SK-N-SH (cell line): ENCODE results near the gene PTPN18. TPM values are rescaled to one million over a fixed set of nuclear protein-coding genes. Genes with fewer than 3 reads are reported as not detected.
A peak's percentile ranks its signal among the peaks of the same experiment; 100 is the strongest.

Experiments used
- CTCF ChIA-PET: fragments of 300-600, 350-600 bp; formaldehyde crosslinking; extraction: SDS; loops from one replicate; lab custom pipeline; 2021; lab: Yijun Ruan, JAX
- POLR2A ChIA-PET: fragments of 350-600 bp; sonication (Branson Sonifier 250); formaldehyde crosslinking; extraction: SDS; loops from one replicate; lab custom pipeline; 2020; ENCODE audit warnings: antibody characterized with exemption, inconsistent platforms; lab: Yijun Ruan, JAX
- DNase-seq: peaks from one replicate; pipeline ENCODE4 v3.0.0; 2012
- H2AFZ ChIP-seq: fragments of 200-600 bp; sonication (generic); 2 replicates; pipeline ENCODE4 v1.8.1; 2016; ENCODE audit warnings: antibody characterized with exemption, mild to moderate bottlenecking, low read depth
- H3F3A ChIP-seq: fragments of 200-600 bp; sonication (generic); replicated peaks from 2 replicates; pipeline ENCODE3; 2016; ENCODE audit warnings: antibody characterized with exemption, mild to moderate bottlenecking; ENCODE audit not compliant: insufficient read depth
- H3K27ac ChIP-seq, 2 experiments: fragments of 200-500 bp in 1 of 2; fragments of 200-600 bp in 1 of 2; sonication (Bioruptor generic) in 1 of 2; sonication (generic), shearing (Covaris generic) in 1 of 2; 2 replicates each; pipeline versions ENCODE4 v1.5.1 to v1.6.1; 2014 to 2016; ENCODE audit warnings: low read depth in 2 of 2, inconsistent platforms in 1 of 2, low read length in 1 of 2, mild to moderate bottlenecking in 1 of 2, mixed read lengths in 1 of 2
- H3K27me3 ChIP-seq: fragments of 200-600 bp; sonication (generic), shearing (Covaris generic); 2 replicates; pipeline ENCODE4 v1.6.1; 2016; ENCODE audit warnings: mixed run types; ENCODE audit not compliant: insufficient read depth
- H3K36me3 ChIP-seq, 2 experiments: fragments of 200-500 bp in 1 of 2; fragments of 200-600 bp in 1 of 2; sonication (Bioruptor generic) in 1 of 2; sonication (generic) in 1 of 2; replicated peaks in 1 of 2; 2 replicates each; pipeline versions ENCODE3 to v1.5.1; 2014 to 2016; ENCODE audit warnings: low read length in 1 of 2, mild to moderate bottlenecking in 1 of 2; ENCODE audit not compliant: insufficient read depth in 2 of 2, control insufficient read depth in 1 of 2
- H3K4me1 ChIP-seq, 2 experiments: fragments of 200-500 bp in 1 of 2; fragments of 200-600 bp in 1 of 2; sonication (Bioruptor generic) in 1 of 2; sonication (generic), shearing (Covaris generic) in 1 of 2; 2 replicates each; pipeline versions ENCODE4 v1.5.1 to v1.6.1; 2014 to 2016; ENCODE audit warnings: low read depth in 1 of 2, low read length in 1 of 2, mixed run types in 1 of 2; ENCODE audit not compliant: insufficient read depth in 2 of 2, control insufficient read depth in 1 of 2
- H3K4me2 ChIP-seq: fragments of 200-600 bp; sonication (generic), shearing (Covaris generic); 2 replicates; pipeline ENCODE4 v1.6.1; 2017; ENCODE audit warnings: mixed run types
- H3K4me3 ChIP-seq, 2 experiments: fragments of 200-500 bp in 1 of 2; fragments of 200-600 bp in 1 of 2; sonication (Bioruptor generic) in 1 of 2; sonication (generic), shearing (Covaris generic) in 1 of 2; 2 replicates each; pipeline versions ENCODE4 v1.5.1 to v1.8.1; 2014 to 2016; ENCODE audit warnings: low read depth in 2 of 2, inconsistent platforms in 1 of 2, low read length in 1 of 2, mild to moderate bottlenecking in 1 of 2, mixed read lengths in 1 of 2, moderate library complexity in 1 of 2
- H3K79me2 ChIP-seq: fragments of 200-600 bp; sonication (generic); 2 replicates; pipeline ENCODE4 v1.8.1; 2017; ENCODE audit warnings: mild to moderate bottlenecking; ENCODE audit not compliant: insufficient read depth
- H3K9ac ChIP-seq: fragments of 200-600 bp; sonication (generic); 2 replicates; pipeline ENCODE4 v1.6.1; 2017; ENCODE audit warnings: mixed run types
- H3K9me2 ChIP-seq: fragments of 200-600 bp; sonication (generic); 2 replicates; pipeline ENCODE4 v1.6.1; 2017; ENCODE audit warnings: mixed run types
- H3K9me3 ChIP-seq: fragments of 200-600 bp; sonication (generic); 2 replicates; pipeline ENCODE4 v1.6.1; 2017; ENCODE audit warnings: mixed run types, mild to moderate bottlenecking, moderate library complexity
- H4K20me1 ChIP-seq: fragments of 200-600 bp; sonication (generic); 2 replicates; pipeline ENCODE4 v1.6.1; 2017; ENCODE audit warnings: mild to moderate bottlenecking, mixed run types; ENCODE audit not compliant: insufficient read depth
- CTCF ChIP-seq: fragments of 200-600 bp; sonication (generic); IDR thresholded peaks from 2 replicates; pipeline ENCODE4 v1.6.1; 2017; ENCODE audit warnings: antibody characterized with exemption, mild to moderate bottlenecking, moderate library complexity
- EZH2phosphoT487 ChIP-seq: fragments of 200-600 bp; sonication (generic); IDR thresholded peaks from 2 replicates; pipeline ENCODE4 v1.6.1; 2017; ENCODE audit warnings: low read depth, mixed run types, mild to moderate bottlenecking, antibody characterized with exemption, moderate library complexity, borderline replicate concordance
- GATA2 ChIP-seq: sonication (generic); formaldehyde crosslinking; IDR thresholded peaks from 2 replicates; pipeline ENCODE4 v1.5.0; 2020; ENCODE audit warnings: mild to moderate bottlenecking, missing genetic modification reagents
- MXI1 ChIP-seq: IDR thresholded peaks from 2 replicates; pipeline ENCODE4 v1.6.1; 2012; ENCODE audit warnings: mild to moderate bottlenecking, low read depth, low read length, improper control_type of control experiment
- NFIC ChIP-seq: IDR thresholded peaks from 2 replicates; pipeline ENCODE4 v1.4.0; 2012; ENCODE audit warnings: borderline replicate concordance
- NRF1 ChIP-seq: IDR thresholded peaks from 2 replicates; pipeline ENCODE4 v1.6.1; 2012; ENCODE audit warnings: low read depth, mild to moderate bottlenecking, low read length
- PBX3 ChIP-seq: IDR thresholded peaks from 2 replicates; pipeline ENCODE4; 2012
- RAD21 ChIP-seq: IDR thresholded peaks from 2 replicates; pipeline ENCODE4 v1.6.1; 2012; ENCODE audit warnings: mild to moderate bottlenecking, low read length
- RCOR1 ChIP-seq: fragments of 150-350 bp; IDR thresholded peaks from 2 replicates; pipeline ENCODE4 v1.6.1; 2017; ENCODE audit warnings: antibody characterized with exemption, low read length
- REST ChIP-seq: IDR thresholded peaks from 2 replicates; pipeline ENCODE4 v1.6.1; 2012; ENCODE audit warnings: mild to moderate bottlenecking, low read depth, low read length, moderate library complexity
- RFX5 ChIP-seq: IDR thresholded peaks from 2 replicates; pipeline ENCODE4 v1.6.1; 2012; ENCODE audit warnings: mild to moderate bottlenecking, improper control_type of control experiment, low read length
- RXRA ChIP-seq: IDR thresholded peaks from 2 replicates; pipeline ENCODE4 v1.4.0; 2012; ENCODE audit warnings: low read depth, mild to moderate bottlenecking, borderline replicate concordance
- SIN3A ChIP-seq: IDR thresholded peaks from 2 replicates; pipeline ENCODE4 v1.6.1; 2012; ENCODE audit warnings: low read depth, mild to moderate bottlenecking, low read length, moderate library complexity, borderline replicate concordance
- SMC3 ChIP-seq: IDR thresholded peaks from 2 replicates; pipeline ENCODE4 v1.6.1; 2012; ENCODE audit warnings: low read depth, low read length, improper control_type of control experiment
- TAF1 ChIP-seq: IDR thresholded peaks from 2 replicates; pipeline ENCODE4 v1.6.1; 2012; ENCODE audit warnings: low read depth, mild to moderate bottlenecking, low read length, moderate library complexity, borderline replicate concordance
- YY1 ChIP-seq: IDR thresholded peaks from 2 replicates; pipeline ENCODE4 v1.4.0; 2012; ENCODE audit warnings: low read depth, mild to moderate bottlenecking
- ZBTB33 ChIP-seq: IDR thresholded peaks from 2 replicates; pipeline ENCODE4 v1.4.0; 2012; ENCODE audit warnings: low read depth, borderline replicate concordance
- WGBS: methylation state at CpG from one replicate; pipeline ENCODE4 v1.1.6; 2017; ENCODE audit warnings: low lambda C conversion rate; 5-methylcytosine and 5-hydroxymethylcytosine counted together
- polyA plus RNA-seq, 3 experiments: library from polyadenylated mRNA; depleted of rRNA; stranded (reverse); fragments of >200 nt; gene quantifications; 2 replicates each; pipeline ENCODE4 v1.2.3, GENCODE V29; 2012
- TF ChIP-seq, protein P1 (sequence below): fragments of 150-350 bp; IDR thresholded peaks from 2 replicates; pipeline ENCODE4 v1.6.1; 2016; ENCODE audit warnings: mild to moderate bottlenecking, low read depth, low read length

The PTPN18 gene, protein sequence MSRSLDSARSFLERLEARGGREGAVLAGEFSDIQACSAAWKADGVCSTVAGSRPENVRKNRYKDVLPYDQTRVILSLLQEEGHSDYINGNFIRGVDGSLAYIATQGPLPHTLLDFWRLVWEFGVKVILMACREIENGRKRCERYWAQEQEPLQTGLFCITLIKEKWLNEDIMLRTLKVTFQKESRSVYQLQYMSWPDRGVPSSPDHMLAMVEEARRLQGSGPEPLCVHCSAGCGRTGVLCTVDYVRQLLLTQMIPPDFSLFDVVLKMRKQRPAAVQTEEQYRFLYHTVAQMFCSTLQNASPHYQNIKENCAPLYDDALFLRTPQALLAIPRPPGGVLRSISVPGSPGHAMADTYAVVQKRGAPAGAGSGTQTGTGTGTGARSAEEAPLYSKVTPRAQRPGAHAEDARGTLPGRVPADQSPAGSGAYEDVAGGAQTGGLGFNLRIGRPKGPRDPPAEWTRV
- 30.4 and 31.7 TPM in 2 replicates for polyA plus RNA-seq (2012; rRNA removed)
- 15.8 and 19.8 TPM in 2 replicates for polyA plus RNA-seq (2012; cell fraction: cytosol; rRNA removed)
- 144 and 155 TPM in 2 replicates for polyA plus RNA-seq (2012; cell fraction: nucleus; rRNA removed)

DNA sequence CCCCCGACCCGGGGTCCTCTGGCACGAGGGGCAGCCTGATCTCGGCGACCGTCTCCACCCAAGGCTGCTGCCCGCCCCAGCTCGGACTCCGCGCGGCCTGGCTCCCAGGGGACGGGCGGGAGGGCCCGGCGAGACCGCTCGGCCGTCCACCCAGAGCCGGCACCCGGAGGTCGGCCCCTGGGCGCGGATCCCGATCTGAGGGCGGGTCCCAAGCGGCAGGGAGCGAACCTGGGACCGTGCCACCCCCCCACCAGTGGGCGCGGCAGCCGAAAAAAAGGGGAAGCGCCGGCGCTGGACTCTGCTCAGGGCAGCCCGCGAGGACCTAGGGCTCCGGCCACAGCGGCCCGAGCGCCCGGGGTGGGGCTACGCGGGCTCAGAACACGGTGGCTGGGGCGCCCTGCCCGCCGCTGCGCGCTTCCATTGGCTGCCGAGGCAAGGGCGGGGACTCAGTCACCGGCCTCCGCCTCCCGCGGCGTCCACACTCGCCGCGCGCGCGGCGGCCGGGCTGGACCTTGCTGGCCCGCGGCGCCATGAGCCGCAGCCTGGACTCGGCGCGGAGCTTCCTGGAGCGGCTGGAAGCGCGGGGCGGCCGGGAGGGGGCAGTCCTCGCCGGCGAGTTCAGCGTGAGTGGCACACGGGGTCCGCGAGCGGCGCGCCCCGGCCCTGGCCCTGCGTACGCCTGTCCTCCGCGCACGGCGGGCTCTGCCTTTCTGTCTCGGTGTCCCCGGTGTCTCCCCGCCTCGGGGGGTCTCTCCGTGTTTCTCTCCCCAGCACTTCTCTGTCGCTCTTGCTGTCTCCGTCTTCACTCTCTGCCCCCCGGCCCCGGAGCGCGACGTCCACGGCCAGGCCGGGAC is at the start of gene PTPN18:
TSS of gene PTPN18 (plus strand) at position 479 of the 854 bp plus-strand sequence. CDS start at position 531, 52 bp downstream.
- POLR2A ChIA-PET: interaction anchor here (0.6 to 3.7 kb wide), 3 partner anchors 9 to 18 kb away, joined by 3 to 38 read pairs (median 4); partner anchors contain the start of gene IMP4
- Histone ChIP-seq H3K9me2 (no peaks in the 10 kb centered on the region), H3K27me3 (no peaks in the 10 kb centered on the region), H3K27ac (peak within 1 kb of the TSS in 1 of 2 experiments; percentile 65; a peak in 2 of 4 replicates), H2AFZ (peak within 1 kb of the TSS; percentile 88), H3K4me3 (peak within 1 kb of the TSS; percentile 69 to 78), H3K9ac (peak within 1 kb of the TSS; percentile 59), H3K36me3 (no peaks in the 10 kb centered on the region), H3K9me3 (no peaks in the 10 kb centered on the region), H3F3A (no peaks in the 10 kb centered on the region), H4K20me1 (no peaks in the 10 kb centered on the region), H3K79me2 (no peaks in the 10 kb centered on the region; the same call in 1 of the 2 replicates), H3K4me2 (peak within 1 kb of the TSS; percentile 90), H3K4me1 (peaks cover 0 to 24% of the 10 kb centered on the region in 2 experiments; a peak in 2 of 4 replicates)
- CTCF ChIA-PET: interaction anchor here (0.5 to 2.5 kb wide), 13 partner anchors 9 to 442 kb away, joined by 3 to 26 read pairs (median 4); partner anchors contain the start of genes IMP4 and SMPD4
- peak; percentile 97 for DNase-seq
- WGBS: 0% methylated on average over 8 of the region's 107 CpGs
- TF ChIP-seq EZH2phosphoT487: no peak
- TF ChIP-seq REST: no peak
- peak; percentile 70; the same call in 1 of the 2 replicates for TF ChIP-seq RFX5
- no peak for TF ChIP-seq GATA2 (CRISPR knock-in tag)
- peak; percentile 53 for TF ChIP-seq RAD21
- TF ChIP-seq PBX3: no peak
- peak; percentile 86 for TF ChIP-seq MXI1
- TF ChIP-seq NRF1: peak; percentile 38
- TF ChIP-seq YY1: peak; percentile 74; the same call in 1 of the 2 replicates
- no peak for TF ChIP-seq NFIC
- TF ChIP-seq SMC3: peak; percentile 34
- TF ChIP-seq RCOR1: no peak
- TF ChIP-seq, protein P1, sequence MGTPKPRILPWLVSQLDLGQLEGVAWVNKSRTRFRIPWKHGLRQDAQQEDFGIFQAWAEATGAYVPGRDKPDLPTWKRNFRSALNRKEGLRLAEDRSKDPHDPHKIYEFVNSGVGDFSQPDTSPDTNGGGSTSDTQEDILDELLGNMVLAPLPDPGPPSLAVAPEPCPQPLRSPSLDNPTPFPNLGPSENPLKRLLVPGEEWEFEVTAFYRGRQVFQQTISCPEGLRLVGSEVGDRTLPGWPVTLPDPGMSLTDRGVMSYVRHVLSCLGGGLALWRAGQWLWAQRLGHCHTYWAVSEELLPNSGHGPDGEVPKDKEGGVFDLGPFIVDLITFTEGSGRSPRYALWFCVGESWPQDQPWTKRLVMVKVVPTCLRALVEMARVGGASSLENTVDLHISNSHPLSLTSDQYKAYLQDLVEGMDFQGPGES: no peak
- TF ChIP-seq TAF1: peak; percentile 84; the same call in 1 of the 2 replicates
- peak; percentile 8; the same call in 1 of the 2 replicates for TF ChIP-seq RXRA
- no peak for TF ChIP-seq ZBTB33
- TF ChIP-seq CTCF: peak; percentile 55
- TF ChIP-seq SIN3A: 0 out of 2 replicates have a peak, but pooled peaks have one; percentile 22
